ENCODE data around the gene CCDC82.

DNA sequence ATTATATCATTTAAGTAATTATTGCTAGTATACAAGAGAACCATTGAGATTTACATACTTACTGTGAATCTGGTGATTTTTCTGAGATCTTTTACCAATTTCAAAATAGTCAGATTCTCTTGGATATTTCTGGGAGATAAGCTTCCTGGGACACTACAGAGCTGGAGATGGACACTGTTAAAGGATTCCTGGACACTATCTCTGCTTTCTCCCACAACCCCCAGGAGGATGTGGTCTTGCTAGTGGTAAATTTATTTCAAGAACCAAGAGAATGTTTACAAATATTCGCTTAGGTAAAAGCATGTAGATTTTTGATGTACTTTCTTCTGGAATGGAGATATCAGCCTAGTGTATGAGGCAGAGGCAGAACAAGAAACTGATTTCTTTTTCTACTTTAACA, 12.9 kb downstream of the CCDC82 start:
- no peak for TF ChIP-seq POLR2A (IDR thresholded peaks at IDR 0.05; ENCODE audit: low read length)
- TF ChIP-seq, protein P1, sequence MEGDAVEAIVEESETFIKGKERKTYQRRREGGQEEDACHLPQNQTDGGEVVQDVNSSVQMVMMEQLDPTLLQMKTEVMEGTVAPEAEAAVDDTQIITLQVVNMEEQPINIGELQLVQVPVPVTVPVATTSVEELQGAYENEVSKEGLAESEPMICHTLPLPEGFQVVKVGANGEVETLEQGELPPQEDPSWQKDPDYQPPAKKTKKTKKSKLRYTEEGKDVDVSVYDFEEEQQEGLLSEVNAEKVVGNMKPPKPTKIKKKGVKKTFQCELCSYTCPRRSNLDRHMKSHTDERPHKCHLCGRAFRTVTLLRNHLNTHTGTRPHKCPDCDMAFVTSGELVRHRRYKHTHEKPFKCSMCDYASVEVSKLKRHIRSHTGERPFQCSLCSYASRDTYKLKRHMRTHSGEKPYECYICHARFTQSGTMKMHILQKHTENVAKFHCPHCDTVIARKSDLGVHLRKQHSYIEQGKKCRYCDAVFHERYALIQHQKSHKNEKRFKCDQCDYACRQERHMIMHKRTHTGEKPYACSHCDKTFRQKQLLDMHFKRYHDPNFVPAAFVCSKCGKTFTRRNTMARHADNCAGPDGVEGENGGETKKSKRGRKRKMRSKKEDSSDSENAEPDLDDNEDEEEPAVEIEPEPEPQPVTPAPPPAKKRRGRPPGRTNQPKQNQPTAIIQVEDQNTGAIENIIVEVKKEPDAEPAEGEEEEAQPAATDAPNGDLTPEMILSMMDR (IDR thresholded peaks at IDR 0.05): no peak
- TF ChIP-seq CBX2 (IDR thresholded peaks at IDR 0.05; ENCODE audit: borderline replicate concordance, low read depth): no peak
- no peak for TF ChIP-seq SREBF2 (IDR thresholded peaks at IDR 0.05)
- TF ChIP-seq, protein P2, sequence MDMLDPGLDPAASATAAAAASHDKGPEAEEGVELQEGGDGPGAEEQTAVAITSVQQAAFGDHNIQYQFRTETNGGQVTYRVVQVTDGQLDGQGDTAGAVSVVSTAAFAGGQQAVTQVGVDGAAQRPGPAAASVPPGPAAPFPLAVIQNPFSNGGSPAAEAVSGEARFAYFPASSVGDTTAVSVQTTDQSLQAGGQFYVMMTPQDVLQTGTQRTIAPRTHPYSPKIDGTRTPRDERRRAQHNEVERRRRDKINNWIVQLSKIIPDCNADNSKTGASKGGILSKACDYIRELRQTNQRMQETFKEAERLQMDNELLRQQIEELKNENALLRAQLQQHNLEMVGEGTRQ (IDR thresholded peaks at IDR 0.05): no peak
- no peak for TF ChIP-seq MYC (IDR thresholded peaks at IDR 0.05; ENCODE audit: borderline replicate concordance, low read length)
- no peak for TF ChIP-seq EP300 (IDR thresholded peaks at IDR 0.05)
- TF ChIP-seq, protein P3, sequence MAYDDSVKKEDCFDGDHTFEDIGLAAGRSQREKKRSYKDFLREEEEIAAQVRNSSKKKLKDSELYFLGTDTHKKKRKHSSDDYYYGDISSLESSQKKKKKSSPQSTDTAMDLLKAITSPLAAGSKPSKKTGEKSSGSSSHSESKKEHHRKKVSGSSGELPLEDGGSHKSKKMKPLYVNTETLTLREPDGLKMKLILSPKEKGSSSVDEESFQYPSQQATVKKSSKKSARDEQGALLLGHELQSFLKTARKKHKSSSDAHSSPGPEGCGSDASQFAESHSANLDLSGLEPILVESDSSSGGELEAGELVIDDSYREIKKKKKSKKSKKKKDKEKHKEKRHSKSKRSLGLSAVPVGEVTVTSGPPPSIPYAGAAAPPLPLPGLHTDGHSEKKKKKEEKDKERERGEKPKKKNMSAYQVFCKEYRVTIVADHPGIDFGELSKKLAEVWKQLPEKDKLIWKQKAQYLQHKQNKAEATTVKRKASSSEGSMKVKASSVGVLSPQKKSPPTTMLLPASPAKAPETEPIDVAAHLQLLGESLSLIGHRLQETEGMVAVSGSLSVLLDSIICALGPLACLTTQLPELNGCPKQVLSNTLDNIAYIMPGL (CRISPR knock-in tag; IDR thresholded peaks at IDR 0.05; ENCODE audit: borderline replicate concordance): no peak
- TF ChIP-seq ZNF302 (CRISPR knock-in tag; IDR thresholded peaks at IDR 0.05): no peak
- no peak for TF ChIP-seq RAD21 (conservative IDR thresholded peaks at IDR 0.05 in 1 of 2, IDR thresholded peaks at IDR 0.05 in 1 of 2)
- TF ChIP-seq RCOR1 (IDR thresholded peaks at IDR 0.05; ENCODE audit: low read depth, low read length): no peak
- TF ChIP-seq MAZ (IDR thresholded peaks at IDR 0.05; ENCODE audit: borderline replicate concordance, low read depth, low read length): no peak
- no peak for TF ChIP-seq ZFP36 (IDR thresholded peaks at IDR 0.05; ENCODE audit: borderline replicate concordance, partially characterized antibody)

Measured in A549 (cell line).